GM06990 (cell line): ENCODE data around the gene GALNT18.

Experiments
- DNase-seq: peaks from one replicate; pipeline ENCODE4 v3.0.0-alpha.2; 2011; ENCODE audit not compliant: insufficient read length; ENCODE audit errors: extremely low read depth
- H3K27me3 ChIP-seq: replicated peaks from 2 replicates; pipeline ENCODE4 v1.6.0; 2011; ENCODE audit warnings: low read length; ENCODE audit not compliant: control insufficient read depth, insufficient read depth
- H3K36me3 ChIP-seq: 2 replicates; pipeline ENCODE4 v1.5.1; 2011; ENCODE audit warnings: low read length; ENCODE audit not compliant: control insufficient read depth, insufficient read depth
- H3K4me3 ChIP-seq: replicated peaks from 2 replicates; pipeline ENCODE4 v1.5.1; 2011; ENCODE audit warnings: low read depth, mild to moderate bottlenecking, control low read depth, low read length
- TF ChIP-seq, protein P1 (sequence below): IDR thresholded peaks from 2 replicates; pipeline ENCODE4 v1.5.1; 2011; ENCODE audit warnings: low read length, control low read depth, mild to moderate bottlenecking, inconsistent platforms; ENCODE audit not compliant: insufficient read depth, poor library complexity, severe bottlenecking

GALNT18 gene

DNA sequence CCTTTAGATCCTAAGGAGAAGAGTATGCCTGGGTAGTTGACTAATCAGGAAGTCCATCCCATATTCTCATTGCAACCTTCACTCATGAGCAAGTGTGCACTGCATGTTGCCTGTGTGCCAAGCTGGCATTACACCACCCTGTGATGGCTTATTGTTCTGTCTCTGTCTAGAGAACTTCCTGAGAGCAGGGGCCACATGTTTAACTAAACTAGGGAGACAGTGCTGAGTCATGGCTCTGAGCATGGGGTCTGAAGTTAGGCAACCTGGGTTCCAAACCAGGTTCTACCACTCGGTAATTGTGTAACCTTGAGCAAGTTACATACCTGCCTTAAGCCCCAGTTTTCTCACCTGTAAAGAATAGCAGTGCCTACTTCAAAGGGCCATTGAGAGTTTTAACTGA lies 308.4 kb downstream of the GALNT18 start:
- no peak for DNase-seq
- no peaks in the 10 kb centered on the region for H3K36me3 ChIP-seq
- TF ChIP-seq, protein P1, sequence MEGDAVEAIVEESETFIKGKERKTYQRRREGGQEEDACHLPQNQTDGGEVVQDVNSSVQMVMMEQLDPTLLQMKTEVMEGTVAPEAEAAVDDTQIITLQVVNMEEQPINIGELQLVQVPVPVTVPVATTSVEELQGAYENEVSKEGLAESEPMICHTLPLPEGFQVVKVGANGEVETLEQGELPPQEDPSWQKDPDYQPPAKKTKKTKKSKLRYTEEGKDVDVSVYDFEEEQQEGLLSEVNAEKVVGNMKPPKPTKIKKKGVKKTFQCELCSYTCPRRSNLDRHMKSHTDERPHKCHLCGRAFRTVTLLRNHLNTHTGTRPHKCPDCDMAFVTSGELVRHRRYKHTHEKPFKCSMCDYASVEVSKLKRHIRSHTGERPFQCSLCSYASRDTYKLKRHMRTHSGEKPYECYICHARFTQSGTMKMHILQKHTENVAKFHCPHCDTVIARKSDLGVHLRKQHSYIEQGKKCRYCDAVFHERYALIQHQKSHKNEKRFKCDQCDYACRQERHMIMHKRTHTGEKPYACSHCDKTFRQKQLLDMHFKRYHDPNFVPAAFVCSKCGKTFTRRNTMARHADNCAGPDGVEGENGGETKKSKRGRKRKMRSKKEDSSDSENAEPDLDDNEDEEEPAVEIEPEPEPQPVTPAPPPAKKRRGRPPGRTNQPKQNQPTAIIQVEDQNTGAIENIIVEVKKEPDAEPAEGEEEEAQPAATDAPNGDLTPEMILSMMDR: no peak
- H3K27me3 ChIP-seq: no peaks in the 10 kb centered on the region
- H3K4me3 ChIP-seq: no peak overlapping the region

DNA sequence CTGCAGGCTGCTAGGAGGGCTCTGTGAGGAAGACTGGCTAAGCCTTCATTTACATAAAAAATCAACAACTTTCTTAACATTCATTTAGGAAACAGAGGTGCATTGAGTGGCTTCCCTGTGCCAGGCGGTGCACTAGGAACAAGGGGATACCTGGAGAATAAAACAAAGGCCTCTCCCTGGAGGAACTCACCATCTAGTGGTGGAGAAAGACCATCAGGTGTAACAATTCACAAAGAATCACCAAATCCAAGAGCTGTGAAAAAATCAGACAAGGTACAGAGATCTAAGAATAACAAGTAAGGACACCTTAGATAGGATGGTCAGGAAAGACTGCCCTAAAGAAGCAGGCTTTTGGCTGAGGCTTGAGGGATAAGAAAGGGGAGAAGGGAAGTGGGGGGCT lies 309.1 kb downstream of the GALNT18 start:
- DNase-seq: no peak
- Histone ChIP-seq H3K4me3 (no peak overlapping the region), H3K36me3 (no peaks in the 10 kb centered on the region), H3K27me3 (no peaks in the 10 kb centered on the region)
- TF ChIP-seq, protein P1: no peak

DNA sequence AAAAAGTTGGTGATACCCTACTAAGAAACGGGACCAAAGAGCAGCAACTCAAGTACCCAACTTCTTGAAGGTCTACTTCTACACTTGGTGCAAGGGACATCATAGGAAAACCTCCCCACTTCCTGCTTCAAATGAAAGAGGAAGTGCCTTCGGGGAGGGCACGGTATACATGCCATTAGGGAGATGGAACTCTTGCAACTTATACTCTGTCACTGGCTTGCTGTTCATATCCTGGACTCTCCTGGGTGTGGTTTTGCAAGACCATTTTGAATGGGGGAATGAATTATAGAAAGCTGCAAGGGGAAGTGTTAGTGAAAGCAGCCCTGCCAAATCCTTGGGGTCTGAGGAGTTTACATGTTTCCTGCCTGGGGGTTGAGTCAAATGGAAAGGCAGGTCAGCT lies 310.6 kb downstream of the GALNT18 start:
- no peak for DNase-seq
- no peaks in the 10 kb centered on the region for H3K27me3 ChIP-seq
- H3K4me3 ChIP-seq: no peak overlapping the region
- H3K36me3 ChIP-seq: no peaks in the 10 kb centered on the region
- TF ChIP-seq, protein P1: no peak

DNA sequence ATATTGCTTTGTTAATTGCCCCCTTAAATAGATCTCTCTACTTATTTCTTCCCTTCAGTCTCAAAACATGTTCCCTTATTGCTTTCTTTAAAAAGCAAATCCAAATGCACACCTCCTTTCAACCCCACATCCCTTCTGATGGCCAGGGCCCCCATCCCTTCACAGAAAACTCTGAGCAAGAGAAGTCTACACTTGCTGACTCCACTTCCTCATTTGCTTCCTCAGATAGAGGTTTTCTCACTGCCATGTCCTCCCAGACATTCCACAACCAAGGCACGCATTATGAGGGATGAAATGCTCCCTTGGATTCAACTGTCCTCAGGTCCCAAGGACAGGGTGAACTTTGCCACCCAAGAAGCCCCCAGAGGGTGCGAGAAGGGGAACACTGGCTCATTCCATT lies 311.9 kb downstream of the GALNT18 start:
- TF ChIP-seq, protein P1: no peak
- DNase-seq: no peak
- H3K36me3 ChIP-seq: no peaks in the 10 kb centered on the region
- no peak overlapping the region for H3K4me3 ChIP-seq
- no peaks in the 10 kb centered on the region for H3K27me3 ChIP-seq

DNA sequence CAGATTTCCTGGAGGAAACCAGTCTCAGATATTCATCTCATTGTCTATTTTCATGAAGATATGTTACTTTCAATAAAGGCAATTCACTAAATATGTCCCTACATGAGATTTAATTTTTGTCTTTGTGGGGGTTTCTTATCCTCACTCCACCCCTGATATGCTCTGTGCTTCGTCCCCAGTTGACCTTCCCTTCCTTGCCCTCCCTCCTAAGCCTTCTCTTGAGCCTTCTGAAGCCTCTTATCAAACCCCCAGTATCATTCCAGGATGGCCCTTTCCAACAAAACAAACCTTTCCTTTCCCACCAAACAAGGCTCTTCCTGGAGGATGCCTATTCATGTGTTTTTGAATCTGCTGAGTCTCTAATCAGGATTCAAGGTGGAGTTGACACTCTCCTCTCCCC lies 313.6 kb downstream of the GALNT18 start:
- TF ChIP-seq, protein P1: no peak
- H3K4me3 ChIP-seq: no peak overlapping the region
- no peaks in the 10 kb centered on the region for H3K36me3 ChIP-seq
- no peaks in the 10 kb centered on the region for H3K27me3 ChIP-seq
- DNase-seq: no peak

DNA sequence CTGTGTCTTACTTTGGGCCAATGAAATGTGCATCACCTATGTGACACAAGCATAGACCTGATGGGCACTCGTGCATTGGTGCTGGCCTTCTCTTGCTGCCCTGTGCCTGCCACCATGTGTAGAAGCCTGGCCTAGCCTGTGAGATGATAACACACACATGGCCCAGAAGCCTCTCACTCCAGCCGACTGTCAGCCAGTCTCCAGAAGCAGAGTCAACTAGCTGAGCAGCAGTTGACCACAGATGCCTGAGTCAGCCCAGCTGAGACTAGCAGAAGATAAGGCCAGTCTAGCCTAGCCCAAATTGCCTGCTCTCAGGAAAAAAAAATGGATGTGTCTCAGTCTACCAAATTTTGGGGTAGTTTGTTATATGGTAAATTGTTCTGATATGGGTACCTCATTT lies 314.9 kb downstream of the GALNT18 start:
- DNase-seq: no peak
- TF ChIP-seq, protein P1: no peak
- no peaks in the 10 kb centered on the region for H3K27me3 ChIP-seq
- no peaks in the 10 kb centered on the region for H3K36me3 ChIP-seq
- H3K4me3 ChIP-seq: no peak overlapping the region
